OCI-LY1 (cell line): ENCODE data around the gene GUF1.

Experiments
- EZH2 ChIP-seq: fragments of 200-600 bp; sonication (generic), shearing (Covaris generic); IDR thresholded peaks from 2 replicates; pipeline ENCODE4 v1.8.0; 2017; ENCODE audit warnings: borderline replicate concordance, mixed run types, mild to moderate bottlenecking, antibody characterized with exemption, low read length, moderate library complexity, mixed read lengths
- TF ChIP-seq, protein P1 (sequence below): fragments of 200-600 bp; sonication (generic), shearing (Covaris generic); IDR thresholded peaks from 2 replicates; pipeline ENCODE4 v1.5.1; 2017; ENCODE audit warnings: mild to moderate bottlenecking, antibody characterized with exemption, low read length, moderate library complexity, mixed read lengths

DNA sequence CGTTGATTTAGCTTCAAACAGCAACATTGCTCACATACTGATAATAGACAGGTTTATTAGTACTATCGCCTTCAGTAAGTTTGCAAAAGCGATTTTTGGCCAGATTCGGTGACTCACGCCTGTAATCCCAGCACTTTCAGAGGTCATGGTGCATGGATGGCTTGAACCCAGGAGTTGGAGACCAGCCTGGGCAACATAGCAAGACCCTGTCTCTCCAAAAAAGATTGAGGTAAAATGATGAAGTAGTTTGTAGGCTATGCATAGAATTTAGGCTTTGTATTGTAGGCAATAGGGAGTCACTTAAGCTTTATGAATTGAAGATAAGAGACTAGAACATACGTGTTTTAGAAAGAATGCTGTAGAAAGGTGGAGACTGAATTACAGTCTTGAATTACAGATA lies 49.3 kb downstream of the GUF1 start:
- TF ChIP-seq, protein P1, sequence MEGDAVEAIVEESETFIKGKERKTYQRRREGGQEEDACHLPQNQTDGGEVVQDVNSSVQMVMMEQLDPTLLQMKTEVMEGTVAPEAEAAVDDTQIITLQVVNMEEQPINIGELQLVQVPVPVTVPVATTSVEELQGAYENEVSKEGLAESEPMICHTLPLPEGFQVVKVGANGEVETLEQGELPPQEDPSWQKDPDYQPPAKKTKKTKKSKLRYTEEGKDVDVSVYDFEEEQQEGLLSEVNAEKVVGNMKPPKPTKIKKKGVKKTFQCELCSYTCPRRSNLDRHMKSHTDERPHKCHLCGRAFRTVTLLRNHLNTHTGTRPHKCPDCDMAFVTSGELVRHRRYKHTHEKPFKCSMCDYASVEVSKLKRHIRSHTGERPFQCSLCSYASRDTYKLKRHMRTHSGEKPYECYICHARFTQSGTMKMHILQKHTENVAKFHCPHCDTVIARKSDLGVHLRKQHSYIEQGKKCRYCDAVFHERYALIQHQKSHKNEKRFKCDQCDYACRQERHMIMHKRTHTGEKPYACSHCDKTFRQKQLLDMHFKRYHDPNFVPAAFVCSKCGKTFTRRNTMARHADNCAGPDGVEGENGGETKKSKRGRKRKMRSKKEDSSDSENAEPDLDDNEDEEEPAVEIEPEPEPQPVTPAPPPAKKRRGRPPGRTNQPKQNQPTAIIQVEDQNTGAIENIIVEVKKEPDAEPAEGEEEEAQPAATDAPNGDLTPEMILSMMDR, result no peak
- TF ChIP-seq EZH2, result no peak
